GM18870 (cell line): ENCODE results near the gene SYT12.
"Not testable (repeated sequence)": the region's sequence is repeated elsewhere in the genome, so short reads cannot be mapped to it uniquely, and the experiment has no call there.

Experiments used
- ATAC-seq: cut with Tn5 transposase; IDR thresholded peaks from one replicate; pipeline ENCODE4 v1.9.1; 2021; ENCODE audit warnings: moderate library complexity; ENCODE audit not compliant: unreplicated experiment

SYT12 gene

GRCh38 chr11:67022961-67023956 is at the start of gene SYT12:
SYT12 (plus strand) TSS chr11:67023134; CDS start chr11:67030145, 7,011 bp downstream.
- no peak for ATAC-seq

DNA sequence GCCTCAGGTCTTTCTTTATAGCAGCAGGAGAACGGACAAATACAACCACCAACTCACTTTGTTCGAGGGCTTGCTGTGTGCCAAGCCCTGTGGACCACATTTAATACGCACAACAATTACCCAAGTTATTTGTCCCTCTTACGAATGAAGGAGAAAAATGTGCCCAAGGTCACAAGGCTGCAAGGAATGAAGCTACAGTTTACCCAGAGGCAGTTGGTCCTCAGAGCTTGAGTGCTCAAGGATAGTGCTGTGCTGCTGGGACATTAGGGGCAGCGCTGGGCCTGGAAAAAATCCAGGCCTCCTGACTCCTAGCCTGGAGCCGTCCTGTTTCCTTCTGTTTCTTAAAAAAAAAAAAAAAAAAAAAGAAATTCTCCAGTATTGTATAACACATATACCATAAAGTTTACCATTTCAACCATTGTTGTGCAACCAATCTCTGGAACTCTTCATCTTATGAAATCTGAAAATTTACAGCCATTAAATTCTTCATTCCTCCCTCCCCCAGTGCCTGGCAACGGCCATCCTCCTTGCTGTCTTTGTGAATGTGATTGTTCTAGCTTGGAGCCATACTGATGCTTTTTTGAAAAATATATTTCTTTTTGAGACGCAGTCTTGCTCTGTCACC is 48.9 kb upstream of the SYT12 start:
- no peak for ATAC-seq

DNA sequence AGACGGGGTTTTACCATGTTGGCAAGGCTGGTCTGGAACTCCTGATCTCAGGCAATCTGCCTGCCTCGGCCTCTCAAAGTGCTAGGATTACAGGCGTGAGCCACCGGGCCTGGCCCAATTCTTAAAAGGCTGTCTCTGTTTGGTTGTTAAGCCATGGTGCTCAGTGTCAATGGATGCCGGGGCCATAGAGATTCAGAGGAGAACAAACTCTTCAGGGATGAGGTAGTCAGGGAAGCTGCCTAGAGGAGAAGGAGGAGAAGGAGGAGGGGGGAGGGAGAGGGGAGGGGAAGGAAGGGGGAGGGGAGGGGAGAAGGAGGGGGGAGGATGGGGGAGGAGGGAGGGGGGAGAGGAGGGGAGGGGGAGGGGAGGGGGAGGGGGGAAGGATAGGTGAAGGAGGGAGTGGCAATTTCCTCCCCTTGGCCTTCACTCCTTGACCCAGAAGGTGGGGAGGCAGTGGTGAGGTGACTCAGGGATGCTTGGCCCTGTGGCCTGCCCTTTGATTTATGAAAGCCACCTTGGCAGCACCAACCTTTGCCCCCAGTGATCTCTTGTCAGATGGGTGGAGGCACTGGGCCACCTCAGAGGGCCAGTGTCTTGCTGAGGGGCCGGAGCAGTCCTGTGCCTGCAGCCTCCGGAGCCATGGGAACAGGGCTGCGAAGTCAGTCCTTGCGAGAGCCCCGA is 48.1 kb upstream of the SYT12 start, which contains the start of gene C11orf86:
Gene C11orf86, plus strand, starts transcription at position 581 of the 681 bp plus-strand sequence. Its CDS starts 59 bp downstream, at position 640.
- ATAC-seq: no peak

DNA sequence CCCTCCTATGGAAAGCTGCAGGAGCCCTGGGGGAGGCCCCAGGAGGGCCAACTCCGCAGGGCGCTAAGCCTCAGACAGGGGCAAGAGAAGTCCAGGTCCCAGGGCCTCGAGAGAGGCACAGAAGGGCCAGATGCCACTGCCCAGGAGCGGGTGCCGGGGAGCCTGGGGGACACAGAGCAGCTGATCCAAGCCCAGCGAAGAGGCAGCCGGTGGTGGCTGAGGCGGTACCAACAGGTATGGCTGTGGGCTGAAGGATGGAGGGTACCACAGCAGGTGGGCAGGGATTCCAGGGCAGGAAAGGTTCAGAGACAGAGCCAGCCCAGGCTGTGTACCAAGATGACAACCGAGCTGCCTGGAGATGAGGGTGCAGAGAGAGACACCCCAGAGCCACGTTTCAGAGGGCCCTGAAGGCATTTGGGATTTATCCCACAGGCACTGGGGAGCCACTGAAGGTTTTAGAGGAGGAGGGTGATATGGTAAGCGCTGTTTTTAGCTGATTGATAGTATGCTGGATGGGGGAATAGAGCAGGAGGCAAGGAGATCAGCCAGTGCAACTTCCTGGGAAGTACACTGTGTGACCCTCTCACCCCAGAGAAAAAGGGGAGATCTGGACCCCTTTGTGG is 47.4 kb upstream of the SYT12 start:
- no peak for ATAC-seq

DNA sequence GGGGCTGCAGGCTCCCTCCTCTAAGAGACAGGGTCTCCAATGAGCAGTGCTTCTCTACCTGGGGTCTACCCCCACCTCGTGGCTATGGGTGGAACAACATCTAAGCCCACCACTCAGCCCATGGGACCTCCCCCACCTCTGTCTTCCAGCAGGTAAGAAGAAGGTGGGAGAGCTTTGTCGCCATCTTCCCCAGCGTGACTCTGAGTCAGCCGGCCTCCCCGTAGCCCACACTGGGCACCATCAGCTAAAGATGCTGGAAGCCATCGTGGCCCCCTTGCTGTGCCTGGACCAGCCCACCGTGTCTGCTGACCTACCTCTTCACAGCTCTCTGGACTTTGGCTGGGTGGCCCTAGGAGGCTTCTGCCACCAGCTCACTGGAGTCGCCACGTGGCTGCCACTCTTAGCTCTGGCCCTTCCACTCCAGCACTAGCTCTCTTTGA is 46.9 kb upstream of the SYT12 start:
- no peak for ATAC-seq

DNA sequence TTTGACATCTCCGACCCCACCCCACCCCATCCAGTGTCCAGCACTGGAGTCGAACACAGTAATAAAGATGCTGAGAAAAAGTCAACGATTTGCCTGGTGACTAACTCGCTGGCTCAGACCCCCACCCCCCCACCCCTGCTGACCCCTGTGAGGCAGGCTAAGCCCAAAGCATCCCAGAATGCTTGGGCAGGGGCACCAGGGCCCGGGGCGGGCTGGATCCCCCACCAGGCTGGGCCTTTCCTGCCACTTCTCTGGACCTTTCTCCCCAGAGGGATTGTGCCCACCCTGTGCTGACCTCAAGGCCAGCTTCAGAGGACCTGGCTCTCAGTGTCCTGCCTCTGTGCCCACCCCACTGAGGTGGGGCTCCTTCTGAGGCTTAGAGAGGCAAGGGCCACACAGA is 46.0 kb upstream of the SYT12 start:
- ATAC-seq: no peak

DNA sequence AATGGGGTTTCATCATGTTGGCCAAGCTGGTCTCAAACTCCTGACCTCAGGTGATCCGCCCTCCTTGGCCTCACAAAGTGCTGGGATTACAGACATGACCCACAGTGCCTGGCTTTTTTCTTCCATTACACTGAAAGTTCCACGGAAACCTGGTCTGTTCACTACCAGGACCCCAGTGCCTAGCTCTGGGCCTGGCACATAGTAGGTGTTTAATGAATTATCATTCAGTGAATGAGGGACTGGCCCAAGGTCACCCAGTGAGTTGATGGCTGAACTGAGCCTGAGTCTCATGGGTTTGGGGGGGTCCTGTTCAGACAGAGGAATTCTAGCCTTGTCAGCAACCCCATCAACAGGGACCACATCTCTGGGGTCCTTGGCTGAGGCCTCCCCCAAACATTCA is 44.7 kb upstream of the SYT12 start:
- no peak for ATAC-seq

DNA sequence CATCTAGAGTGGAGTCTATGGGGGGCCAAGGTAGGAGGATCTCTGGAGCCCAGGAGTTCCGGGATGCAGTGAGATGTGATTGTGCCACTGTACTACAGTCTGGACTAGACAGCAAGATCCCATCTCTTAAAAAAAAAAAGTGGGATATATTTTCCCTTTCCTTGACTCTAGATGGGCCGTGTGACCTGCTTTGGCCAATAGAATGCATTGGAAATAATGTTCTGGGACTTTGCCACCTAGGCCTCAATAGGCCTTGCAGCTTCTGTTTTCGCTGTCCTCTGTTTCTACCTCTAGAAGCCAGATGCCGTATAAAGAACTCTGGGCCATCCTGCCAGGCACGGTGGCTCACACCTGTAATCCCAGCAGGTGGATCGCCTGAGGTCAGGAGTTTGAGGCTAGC is 44.2 kb upstream of the SYT12 start:
- ATAC-seq: no peak

- no peak for ATAC-seq
These were observed 43.5 kb upstream of the SYT12 start for GRCh38 chr11:66979336-66979980.

DNA sequence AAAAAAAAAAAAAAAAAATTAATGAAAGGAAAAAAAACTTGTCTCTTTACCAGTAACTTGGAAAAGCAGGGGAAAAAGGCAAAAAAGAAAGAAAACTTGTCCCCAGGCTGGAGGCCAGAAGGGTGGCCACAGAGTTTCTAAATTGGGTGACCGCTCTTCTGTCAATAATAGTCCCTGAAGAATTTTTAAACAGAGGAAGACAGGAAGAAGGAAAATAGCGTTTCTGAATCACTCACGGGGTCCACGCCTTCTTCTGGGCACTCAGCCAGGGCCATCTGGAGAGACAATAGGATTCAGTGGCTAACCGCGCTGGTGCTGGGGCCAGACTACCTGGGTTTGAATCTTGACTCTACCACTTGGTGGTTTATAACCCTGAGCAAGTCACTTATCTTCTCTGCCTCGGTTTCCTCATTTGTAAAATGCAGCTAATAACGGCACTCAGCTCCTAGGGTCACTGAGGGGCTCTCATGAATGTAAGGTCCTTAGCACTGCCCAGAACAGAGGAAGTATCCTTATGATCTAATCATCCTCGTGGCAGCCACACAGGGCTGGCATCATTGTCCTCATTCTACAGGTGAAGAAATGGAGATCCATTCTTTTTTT is 40.9 kb upstream of the SYT12 start:
- ATAC-seq: no peak

GRCh38 chr11:66983275-66983924 is 39.5 kb upstream of the SYT12 start:
- no peak for ATAC-seq

DNA sequence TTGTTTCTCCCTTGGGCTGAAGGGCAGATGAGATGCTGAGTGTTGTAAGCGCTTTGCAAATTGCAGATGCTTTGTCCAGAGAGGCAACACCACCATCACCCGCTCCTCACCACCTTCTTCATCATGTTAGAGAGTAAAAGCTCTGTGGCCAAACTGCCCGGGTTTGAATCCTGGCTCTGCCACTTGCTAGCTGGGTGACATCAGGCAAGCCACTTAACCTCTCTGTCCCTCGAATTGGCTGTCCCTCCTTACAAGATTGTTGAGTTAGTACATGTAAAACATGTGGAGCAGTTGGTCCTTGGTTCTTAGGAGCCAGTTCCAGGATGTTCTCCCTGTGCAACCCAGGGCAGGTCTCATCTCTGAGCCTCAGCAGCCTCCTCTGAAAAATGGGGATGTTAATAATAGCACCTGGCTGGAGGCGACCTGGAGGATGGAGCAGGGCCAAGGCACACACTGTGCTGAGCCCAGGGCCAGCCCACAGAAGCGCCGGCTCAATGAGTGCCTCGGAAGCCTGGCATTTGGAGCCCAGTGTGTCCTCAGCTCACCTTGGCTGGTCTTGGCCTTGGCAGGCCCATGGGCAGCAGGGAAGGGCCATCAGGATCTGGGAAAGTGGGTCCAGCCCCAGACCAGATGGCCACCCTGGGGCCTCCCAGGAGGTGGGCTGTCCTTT is 37.3 kb upstream of the SYT12 start:
- no peak for ATAC-seq

GRCh38 chr11:66986178-66986545 is 36.8 kb upstream of the SYT12 start:
- no peak for ATAC-seq

DNA sequence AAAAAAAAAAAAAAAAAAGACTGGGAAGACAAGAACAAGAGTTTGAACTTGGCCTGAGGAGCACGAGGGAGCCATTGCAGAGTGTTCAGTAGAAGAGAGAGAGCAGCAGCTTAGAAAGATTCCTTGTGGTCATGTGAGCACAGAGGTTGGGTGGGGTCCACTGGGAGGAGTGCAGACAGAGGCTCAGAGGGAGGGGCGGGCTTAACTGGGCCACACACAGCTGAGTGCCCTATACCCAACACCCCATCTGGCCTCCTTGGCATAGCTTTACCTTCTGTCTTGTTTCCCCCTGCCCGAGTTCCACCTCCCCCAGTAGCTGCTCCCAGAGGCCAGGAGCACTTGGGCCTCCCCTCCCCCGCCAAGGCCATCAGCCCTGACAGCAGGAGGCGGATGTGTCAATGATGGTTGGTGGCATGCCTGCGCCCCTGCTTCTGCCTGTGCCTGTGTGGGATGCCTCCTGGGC is 35.7 kb upstream of the SYT12 start:
- ATAC-seq: no peak

- no peak for ATAC-seq
These were observed 34.9 kb upstream of the SYT12 start for GRCh38 chr11:66987924-66988637.

- not testable (repeated sequence) for ATAC-seq
These were observed 34.2 kb upstream of the SYT12 start for GRCh38 chr11:66988741-66989140.

DNA sequence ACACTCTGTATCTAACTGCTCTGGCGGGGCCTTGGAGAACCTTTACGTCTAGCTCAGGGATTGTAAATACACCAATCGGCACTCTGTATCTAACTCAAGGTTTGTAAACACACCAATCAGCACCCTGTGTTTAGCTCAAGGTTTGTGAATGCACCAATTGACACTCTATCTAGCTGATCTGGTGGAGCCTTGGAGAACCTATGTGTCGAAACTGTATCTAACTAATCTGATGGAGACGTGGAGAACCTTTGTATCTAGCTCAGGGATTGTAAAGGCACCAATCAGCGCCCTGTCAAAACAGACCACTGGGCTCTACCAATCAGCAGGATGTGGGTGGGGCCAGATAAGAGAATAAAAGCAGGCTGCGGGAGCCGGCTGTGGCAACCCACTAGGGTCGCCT is 33.6 kb upstream of the SYT12 start:
- ATAC-seq: not testable (repeated sequence)

GRCh38 chr11:66992041-66992440 is 30.9 kb upstream of the SYT12 start:
- ATAC-seq: no peak
